Heart left ventricle (tissue), 13 donors: ENCODE results near the gene CAMTA1.

Experiments used
- CTCF ChIP-seq, 12 donors: fragments of 200-600 bp; sonication (generic) in 4 of 12; IDR thresholded peaks; one replicate each; pipeline versions ENCODE4 v1.5.0 to v1.8.0; 2018 to 2022; ENCODE audit warnings: antibody characterized with exemption in 12 of 12, mild to moderate bottlenecking in 5 of 12
- POLR2A ChIP-seq, 2 donors: fragments of 450-650 bp; IDR thresholded peaks; one replicate each; pipeline ENCODE4 v1.6.1; 2017; ENCODE audit warnings: antibody characterized with exemption in 2 of 2, mild to moderate bottlenecking in 2 of 2, moderate library complexity in 2 of 2
- donor health status: ischemic (EF 13 %, LVEDD 7.1; RV severe dilation, severe dysfunction).
- donor health status: DM: no; HTN: yes; CAD: no.
- donor health status: DM: no; HTN: no; CAD: no.
- donor health status: ischemic (EF 25% LVEDD 6.9; RV normal size, moderate dysfunction).
- donor health status: ischemic (EF 25% LVEDD 5.7; RV mildly dilated, moderate dysfunction).
- donor health status: ischemic (EF 35%, LVEDD 5.7; RV mildly dilated, moderate dysfunction).
- donor health status: nonischemic (EF 11% LVEDD 7.7; RV severe dilation, severe dysfunction).
- donor health status: DM: yes; HTN: yes; CAD: no.
- donor health status: PGD.
- donor health status: ischemic (EF 29% LVEDD 5.4; RV normal size, mild dysfunction).
- donor health status: nonischemic (EF 23%, LVEDD 6.1; RV moderate dilation, normal function).

- no peak for TF ChIP-seq POLR2A (IDR thresholded peaks at IDR 0.05)
- TF ChIP-seq CTCF (IDR thresholded peaks at IDR 0.05): no peak
These were observed 423.5 kb downstream of the CAMTA1 start for GRCh38 chr1:7208647-7209180.
